CD4-positive, alpha-beta T cell treated with Interleukin-17A for 4 hours (primary cell): Measurements from ENCODE around the gene DNAJB7.
"Not testable (repeated sequence)": the region's sequence is repeated elsewhere in the genome, so short reads cannot be mapped to it uniquely, and the experiment has no call there.

Experiments
- DNase-seq: peaks from one replicate; pipeline ENCODE4 v3.0.0-alpha.2; 2020; ENCODE audit warnings: mixed read lengths

Gene DNAJB7

GRCh38 chr22:40838486-40838885, 23.4 kb downstream of the DNAJB7 start:
- no peak for DNase-seq

- no peak for DNase-seq
Observed at GRCh38 chr22:40834619-40835018, 27.3 kb downstream of the DNAJB7 start.

- no peak for DNase-seq
Observed at GRCh38 chr22:40829131-40829530, 32.8 kb downstream of the DNAJB7 start.

- no peak for DNase-seq
Observed at GRCh38 chr22:40826984-40827741, 34.8 kb downstream of the DNAJB7 start.

GRCh38 chr22:40826292-40826691, 35.6 kb downstream of the DNAJB7 start:
- DNase-seq: not testable (repeated sequence)

- DNase-seq: no peak
Observed at GRCh38 chr22:40823426-40823825, 38.5 kb downstream of the DNAJB7 start.

GRCh38 chr22:40819599-40820140, 42.2 kb downstream of the DNAJB7 start:
- no peak for DNase-seq

- DNase-seq: peak; percentile 93
Observed at GRCh38 chr22:40818747-40819598, 42.9 kb downstream of the DNAJB7 start, which contains the start of gene SLC25A17. Gene SLC25A17 (minus strand): TSS chr22:40819346. CDS start chr22:40819248, 98 bp downstream.

- no peak for DNase-seq
Observed at GRCh38 chr22:40818192-40818746, 43.6 kb downstream of the DNAJB7 start.

- no peak for DNase-seq
Observed at GRCh38 chr22:40817737-40818136, 44.2 kb downstream of the DNAJB7 start.

- no peak for DNase-seq
Observed at GRCh38 chr22:40813912-40814315, 48.0 kb downstream of the DNAJB7 start.
